ENCODE measurements around the gene FDXR.

FDXR gene

DNA sequence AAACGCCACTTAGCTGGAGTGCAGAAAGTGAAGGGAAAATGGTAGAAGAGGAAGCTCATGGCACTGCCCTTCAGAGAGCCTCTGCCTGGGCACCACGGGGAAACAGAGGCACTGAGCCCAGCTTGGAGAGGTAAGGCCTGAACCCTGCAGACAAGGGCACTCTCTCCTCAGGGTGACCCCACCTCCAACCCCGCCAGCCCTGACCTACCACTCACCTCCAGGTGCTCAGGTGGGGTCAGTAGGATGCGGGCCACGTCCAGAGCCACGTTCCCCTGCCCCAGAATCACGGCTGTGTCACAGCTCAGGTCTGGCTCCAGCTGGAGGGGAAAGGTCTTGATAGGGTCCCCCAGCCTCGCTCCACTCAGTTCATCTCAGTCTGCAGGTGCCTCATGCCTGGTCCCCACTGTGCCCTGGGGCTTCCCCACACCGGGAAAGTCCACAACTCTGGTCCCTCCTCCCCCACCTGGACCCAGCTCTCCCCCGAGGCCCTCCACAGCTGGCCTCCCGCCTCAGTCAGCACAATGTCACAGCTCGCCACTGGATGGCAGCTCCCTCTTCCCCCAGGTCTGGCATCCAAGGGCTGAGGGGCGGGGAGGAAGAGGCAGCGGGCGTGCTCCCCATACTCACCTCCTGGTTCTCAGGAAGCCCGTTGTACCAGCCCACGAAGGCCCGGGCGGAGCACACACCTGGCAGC lies 7.1 kb downstream of the FDXR start:
- Mint-ChIP-seq H3K9me3 (no peaks in the 10 kb centered on the region), H3K4me3 (no peak overlapping the region), H3K27me3 (ENCODE audit: low read depth, poor library complexity) (peaks cover 32% of the 10 kb centered on the region), H3K36me3 (ENCODE audit: low read depth) (no peaks in the 10 kb centered on the region), H3K27ac (no peak overlapping the region), H3K4me1 (peaks cover 31% of the 10 kb centered on the region)
- DNase-seq: no peak
- TF ChIP-seq, protein P1, sequence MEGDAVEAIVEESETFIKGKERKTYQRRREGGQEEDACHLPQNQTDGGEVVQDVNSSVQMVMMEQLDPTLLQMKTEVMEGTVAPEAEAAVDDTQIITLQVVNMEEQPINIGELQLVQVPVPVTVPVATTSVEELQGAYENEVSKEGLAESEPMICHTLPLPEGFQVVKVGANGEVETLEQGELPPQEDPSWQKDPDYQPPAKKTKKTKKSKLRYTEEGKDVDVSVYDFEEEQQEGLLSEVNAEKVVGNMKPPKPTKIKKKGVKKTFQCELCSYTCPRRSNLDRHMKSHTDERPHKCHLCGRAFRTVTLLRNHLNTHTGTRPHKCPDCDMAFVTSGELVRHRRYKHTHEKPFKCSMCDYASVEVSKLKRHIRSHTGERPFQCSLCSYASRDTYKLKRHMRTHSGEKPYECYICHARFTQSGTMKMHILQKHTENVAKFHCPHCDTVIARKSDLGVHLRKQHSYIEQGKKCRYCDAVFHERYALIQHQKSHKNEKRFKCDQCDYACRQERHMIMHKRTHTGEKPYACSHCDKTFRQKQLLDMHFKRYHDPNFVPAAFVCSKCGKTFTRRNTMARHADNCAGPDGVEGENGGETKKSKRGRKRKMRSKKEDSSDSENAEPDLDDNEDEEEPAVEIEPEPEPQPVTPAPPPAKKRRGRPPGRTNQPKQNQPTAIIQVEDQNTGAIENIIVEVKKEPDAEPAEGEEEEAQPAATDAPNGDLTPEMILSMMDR (IDR thresholded peaks at IDR 0.05): no peak

DNA sequence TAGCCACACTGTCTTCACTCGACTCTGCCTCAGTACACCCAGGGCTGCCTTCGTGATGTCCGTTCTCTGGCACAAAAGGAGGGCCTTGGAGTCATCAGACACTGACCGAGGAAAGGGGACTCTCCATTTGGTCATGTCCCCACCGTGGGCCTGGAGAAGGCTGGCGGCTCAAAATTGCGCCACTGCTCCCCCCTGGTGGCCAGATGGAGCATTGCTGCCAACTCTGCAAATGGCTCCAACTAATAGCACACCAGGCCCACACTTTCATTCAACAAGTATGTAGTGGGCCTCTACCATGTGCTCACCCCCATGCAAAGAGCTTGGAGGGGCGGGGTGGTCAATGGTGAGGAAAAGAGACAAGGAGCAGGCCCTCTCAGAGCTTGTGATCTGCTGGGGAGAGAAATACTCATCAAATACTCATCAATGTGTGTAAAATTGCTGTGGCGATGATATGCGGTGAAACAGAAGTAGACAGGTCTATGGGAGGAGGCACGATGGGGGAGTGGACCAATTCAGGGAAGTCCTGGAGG lies 7.9 kb downstream of the FDXR start:
- DNase-seq: peak; percentile 89
- peak overlapping the region; percentile 12 for H3K27ac Mint-ChIP-seq
- H3K4me3 Mint-ChIP-seq: no peak overlapping the region

DNA sequence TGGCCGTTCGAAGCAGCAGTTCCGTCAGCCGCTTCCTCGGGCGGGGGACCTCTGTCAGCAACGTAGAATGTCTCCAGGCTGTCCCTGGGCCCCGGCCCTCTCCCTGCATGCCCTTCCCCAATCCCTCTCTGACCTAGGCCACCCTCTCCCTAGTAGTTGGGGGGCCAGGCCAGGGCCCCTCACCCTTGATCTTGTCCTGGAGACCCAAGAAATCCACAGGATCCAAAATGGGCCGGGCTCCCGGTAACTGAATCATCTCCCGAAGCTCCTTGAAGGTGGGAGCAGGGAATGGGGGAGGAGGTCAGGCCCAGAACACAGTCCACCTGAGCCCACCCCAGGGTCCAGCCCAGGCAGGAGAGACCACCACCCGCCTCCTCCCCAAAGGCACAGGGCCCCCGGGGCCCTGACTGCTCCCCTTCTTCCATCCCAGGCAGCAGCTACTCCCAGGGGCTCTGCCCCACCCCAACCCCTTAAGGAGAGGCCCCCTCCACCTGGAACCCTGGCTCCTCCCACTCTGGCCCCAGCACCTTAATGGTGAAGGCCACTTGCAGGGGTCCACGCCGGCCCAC lies 8.4 kb downstream of the FDXR start:
- H3K27ac Mint-ChIP-seq: no peak overlapping the region
- no peaks in the 10 kb centered on the region for H3K36me3 Mint-ChIP-seq (ENCODE audit: low read depth)
- TF ChIP-seq, protein P1 (IDR thresholded peaks at IDR 0.05): no peak
- H3K27me3 Mint-ChIP-seq (ENCODE audit: low read depth, poor library complexity): peaks cover 45% of the 10 kb centered on the region
- DNase-seq: no peak
- no peak overlapping the region for H3K4me3 Mint-ChIP-seq
- H3K4me1 Mint-ChIP-seq: peaks cover 27% of the 10 kb centered on the region
- H3K9me3 Mint-ChIP-seq: no peaks in the 10 kb centered on the region

More for the DNA sequence above, 7.9 kb downstream of the FDXR start:
- H3K36me3 Mint-ChIP-seq (ENCODE audit: low read depth): no peaks in the 10 kb centered on the region
- no peaks in the 10 kb centered on the region for H3K9me3 Mint-ChIP-seq
- peaks cover 40% of the 10 kb centered on the region for H3K27me3 Mint-ChIP-seq (ENCODE audit: low read depth, poor library complexity)
- H3K4me1 Mint-ChIP-seq: peaks cover 31% of the 10 kb centered on the region
- TF ChIP-seq, protein P1 (IDR thresholded peaks at IDR 0.05): peak; percentile 94

DNA sequence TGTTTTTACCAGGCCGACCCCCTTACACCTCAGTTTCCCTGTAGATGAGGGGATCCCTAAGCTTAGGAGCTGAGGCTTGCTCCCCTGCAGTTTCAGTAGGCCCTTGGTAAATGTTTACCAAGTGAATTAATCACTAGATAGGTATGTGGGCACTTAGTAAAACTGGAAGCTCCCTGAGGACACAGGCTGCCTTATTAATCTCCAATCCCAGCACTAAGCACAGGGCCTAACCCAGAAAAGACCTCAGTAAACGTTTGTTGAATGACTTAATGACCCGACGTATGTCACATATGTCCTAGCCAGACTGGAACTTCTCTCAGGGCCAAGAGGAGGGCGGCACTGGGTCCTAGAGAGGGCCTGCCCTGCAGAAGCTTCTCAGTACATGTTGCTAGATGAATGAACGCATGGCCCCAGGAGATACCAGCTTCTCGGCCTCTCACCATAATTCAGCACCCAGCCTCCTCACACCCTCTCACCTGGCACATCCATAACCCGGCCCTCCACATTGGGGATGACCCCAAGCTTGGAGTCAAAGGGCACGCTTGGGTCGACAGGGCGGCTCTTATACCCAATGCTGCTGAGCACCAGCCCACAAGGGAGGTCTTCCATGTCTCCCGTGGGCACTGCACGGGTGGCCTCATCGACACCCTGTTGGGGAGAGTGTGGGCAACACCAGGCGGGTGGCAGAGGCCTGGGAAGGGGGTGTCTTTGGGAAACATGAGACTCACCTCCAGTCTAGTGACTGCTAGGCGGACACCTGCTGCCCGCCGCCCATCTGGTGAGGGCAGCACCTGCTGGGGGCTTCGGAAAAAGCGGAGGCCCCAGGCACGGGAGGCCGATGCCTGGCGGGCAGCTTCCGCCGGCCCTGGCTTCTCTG lies 9.1 kb downstream of the FDXR start:
- Mint-ChIP-seq H3K36me3 (ENCODE audit: low read depth) (no peaks in the 10 kb centered on the region), H3K4me1 (peaks cover 21% of the 10 kb centered on the region), H3K9me3 (no peaks in the 10 kb centered on the region), H3K27ac (no peak overlapping the region), H3K27me3 (ENCODE audit: low read depth, poor library complexity) (peaks cover 51% of the 10 kb centered on the region), H3K4me3 (no peak overlapping the region)
- TF ChIP-seq, protein P1 (IDR thresholded peaks at IDR 0.05): no peak
- no peak for DNase-seq

DNA sequence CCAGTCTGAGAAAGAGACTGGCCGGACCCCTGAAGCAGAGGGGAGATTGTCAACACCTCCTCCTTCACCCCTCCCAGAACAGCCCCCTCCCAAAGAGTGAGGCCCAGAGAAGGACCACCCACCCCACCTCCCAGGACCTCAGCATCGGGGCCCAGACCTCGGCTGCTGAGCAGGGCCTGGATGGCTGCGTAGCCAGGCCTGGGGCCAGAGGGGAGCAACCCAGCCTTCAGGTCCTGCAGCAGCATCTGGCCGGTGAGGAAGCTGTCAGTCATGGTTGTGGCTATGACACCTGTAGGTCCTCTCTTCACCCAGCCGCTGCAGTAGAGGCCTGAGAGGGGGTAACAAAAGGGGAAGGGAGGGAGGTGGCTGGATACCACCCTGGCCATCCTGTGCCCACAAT lies 9.9 kb downstream of the FDXR start:
- DNase-seq: no peak
- TF ChIP-seq, protein P1 (IDR thresholded peaks at IDR 0.05): no peak
- no peak overlapping the region for H3K27ac Mint-ChIP-seq

More for the DNA sequence above, 9.9 kb downstream of the FDXR start:
- Mint-ChIP-seq H3K36me3 (ENCODE audit: low read depth) (no peaks in the 10 kb centered on the region), H3K4me1 (peaks cover 15% of the 10 kb centered on the region), H3K27me3 (ENCODE audit: low read depth, poor library complexity) (peaks cover 56% of the 10 kb centered on the region), H3K4me3 (no peak overlapping the region), H3K9me3 (no peaks in the 10 kb centered on the region)
